Neuron (in vitro differentiated cells): ENCODE data around the gene GPR37L1.

Source experiments
- H2AFZ ChIP-seq: one replicate; pipeline ENCODE4 v1.6.1; 2013; ENCODE audit warnings: low read depth, mild to moderate bottlenecking, inconsistent platforms, low read length, moderate library complexity
- H3K27me3 ChIP-seq: one replicate; pipeline ENCODE4 v1.6.1; 2013; ENCODE audit warnings: low read length; ENCODE audit not compliant: insufficient read depth
- H3K36me3 ChIP-seq: one replicate; pipeline ENCODE4 v1.6.1; 2013; ENCODE audit warnings: low read length; ENCODE audit not compliant: insufficient read depth
- H3K4me1 ChIP-seq: one replicate; pipeline ENCODE4 v1.6.1; 2013; ENCODE audit warnings: low read length; ENCODE audit not compliant: insufficient read depth
- H3K4me3 ChIP-seq: 2 replicates; pipeline ENCODE4 v1.5.1; 2013; ENCODE audit warnings: mild to moderate bottlenecking, low read length, moderate library complexity
- H3K9me3 ChIP-seq: one replicate; pipeline ENCODE4 v1.6.1; 2013; ENCODE audit warnings: low read length

GPR37L1 gene

GRCh38 chr1:202181586-202181985 is 58.9 kb downstream of the GPR37L1 start:
- no peak overlapping the region for H3K4me3 ChIP-seq
- H2AFZ ChIP-seq, result no peak overlapping the region
- H3K36me3 ChIP-seq, result no peaks in the 10 kb centered on the region
- H3K9me3 ChIP-seq, result no peaks in the 10 kb centered on the region
- H3K4me1 ChIP-seq, result no peaks in the 10 kb centered on the region
- peaks cover 44% of the 10 kb centered on the region for H3K27me3 ChIP-seq

GRCh38 chr1:202182040-202182877 is 59.5 kb downstream of the GPR37L1 start:
- no peak overlapping the region for H3K4me3 ChIP-seq
- no peaks in the 10 kb centered on the region for H3K36me3 ChIP-seq
- peaks cover 43% of the 10 kb centered on the region for H3K27me3 ChIP-seq
- H2AFZ ChIP-seq, result no peak overlapping the region
- H3K4me1 ChIP-seq, result no peaks in the 10 kb centered on the region
- H3K9me3 ChIP-seq, result no peaks in the 10 kb centered on the region
